ENCODE measurements around the gene ADCK2. TPM values are rescaled to one million over a fixed set of nuclear protein-coding genes. Genes with fewer than 3 reads are reported as not detected.
A peak's percentile ranks its signal among the peaks of the same experiment; 100 is the strongest.

ADCK2 gene
- polyA plus RNA-seq, 3 donors: 8.7 to 28.7 (median 18.3) TPM

- no peak overlapping the region for H3K27ac ChIP-seq (ENCODE audit: low read depth in 1 of 2, low read length in 2 of 2)
- Mint-ChIP-seq H3K36me3 (peaks cover 21 to 24% of the 10 kb centered on the region in 2 donors), H3K9me3 (peaks cover 0 to 9% (median 4%) of the 10 kb centered on the region in 7 donors), H3K27ac (peak overlapping the region in 1 of 7 donors; percentile 25), H3K4me1 (peaks cover 2% of the 10 kb centered on the region), H3K27me3 (ENCODE audit: low read depth in 3 of 3) (no peaks in the 10 kb centered on the region), H3K4me3 (no peak overlapping the region)
- H3K9me3 ChIP-seq (replicated peaks in 1 of 2; ENCODE audit: control insufficient read depth in 1 of 2, insufficient read depth in 1 of 2, low read length in 2 of 2): no peaks in the 10 kb centered on the region
- H3K4me3 ChIP-seq (replicated peaks in 1 of 3; ENCODE audit: low read depth in 2 of 3, low read length in 3 of 3): no peak overlapping the region
- TF ChIP-seq, protein P1, sequence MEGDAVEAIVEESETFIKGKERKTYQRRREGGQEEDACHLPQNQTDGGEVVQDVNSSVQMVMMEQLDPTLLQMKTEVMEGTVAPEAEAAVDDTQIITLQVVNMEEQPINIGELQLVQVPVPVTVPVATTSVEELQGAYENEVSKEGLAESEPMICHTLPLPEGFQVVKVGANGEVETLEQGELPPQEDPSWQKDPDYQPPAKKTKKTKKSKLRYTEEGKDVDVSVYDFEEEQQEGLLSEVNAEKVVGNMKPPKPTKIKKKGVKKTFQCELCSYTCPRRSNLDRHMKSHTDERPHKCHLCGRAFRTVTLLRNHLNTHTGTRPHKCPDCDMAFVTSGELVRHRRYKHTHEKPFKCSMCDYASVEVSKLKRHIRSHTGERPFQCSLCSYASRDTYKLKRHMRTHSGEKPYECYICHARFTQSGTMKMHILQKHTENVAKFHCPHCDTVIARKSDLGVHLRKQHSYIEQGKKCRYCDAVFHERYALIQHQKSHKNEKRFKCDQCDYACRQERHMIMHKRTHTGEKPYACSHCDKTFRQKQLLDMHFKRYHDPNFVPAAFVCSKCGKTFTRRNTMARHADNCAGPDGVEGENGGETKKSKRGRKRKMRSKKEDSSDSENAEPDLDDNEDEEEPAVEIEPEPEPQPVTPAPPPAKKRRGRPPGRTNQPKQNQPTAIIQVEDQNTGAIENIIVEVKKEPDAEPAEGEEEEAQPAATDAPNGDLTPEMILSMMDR (IDR thresholded peaks at IDR 0.05): no peak
- DNase-seq: no peak
- no peak overlapping the region for H3K9ac ChIP-seq (ENCODE audit: insufficient read depth, low read length, poor library complexity, severe bottlenecking)
- H4K20me1 ChIP-seq (ENCODE audit: insufficient read depth, low read length): no peaks in the 10 kb centered on the region
- no peak overlapping the region for H3K4me2 ChIP-seq (replicated peaks; ENCODE audit: extremely low read depth, low read length, poor library complexity, severe bottlenecking)
- intact Hi-C loops (cut with micrococcal nuclease): no loop called here
- no peaks in the 10 kb centered on the region for H3K27me3 ChIP-seq (ENCODE audit: control insufficient read depth in 2 of 2, insufficient read depth in 2 of 2, low read length in 2 of 2)
- no peak overlapping the region for H2AFZ ChIP-seq (ENCODE audit: insufficient read depth, low read depth, low read length, poor library complexity, severe bottlenecking)
- peaks cover 1 to 2% of the 10 kb centered on the region in 2 donors for H3K4me1 ChIP-seq (ENCODE audit: control insufficient read depth in 1 of 2, insufficient read depth in 2 of 2, low read length in 2 of 2)
- H3K36me3 ChIP-seq (replicated peaks in 1 of 2; ENCODE audit: control insufficient read depth in 1 of 2, insufficient read depth in 2 of 2, low read length in 2 of 2): peaks cover 0 to 4% of the 10 kb centered on the region in 2 donors
- WGBS (ENCODE audit: insufficient coverage): 83% methylated on average over 9 of the region's 10 CpGs
- no peaks in the 10 kb centered on the region for H3K79me2 ChIP-seq (ENCODE audit: insufficient read depth, low read length)
These were observed 41.7 kb downstream of the ADCK2 start for GRCh38 chr7:140714331-140715040.

- Histone ChIP-seq H4K20me1 (ENCODE audit: insufficient read depth, low read length) (no peaks in the 10 kb centered on the region), H3K79me2 (ENCODE audit: insufficient read depth, low read length) (no peaks in the 10 kb centered on the region), H3K4me3 (replicated peaks in 1 of 3; ENCODE audit: low read depth in 2 of 3, low read length in 3 of 3) (no peak overlapping the region), H2AFZ (ENCODE audit: insufficient read depth, low read depth, low read length, poor library complexity, severe bottlenecking) (no peak overlapping the region), H3K9me3 (replicated peaks in 1 of 2; ENCODE audit: control insufficient read depth in 1 of 2, insufficient read depth in 1 of 2, low read length in 2 of 2) (no peaks in the 10 kb centered on the region), H3K27ac (ENCODE audit: low read depth in 1 of 2, low read length in 2 of 2) (no peak overlapping the region), H3K9ac (ENCODE audit: insufficient read depth, low read length, poor library complexity, severe bottlenecking) (no peak overlapping the region), H3K4me2 (replicated peaks; ENCODE audit: extremely low read depth, low read length, poor library complexity, severe bottlenecking) (no peak overlapping the region), H3K4me1 (ENCODE audit: control insufficient read depth in 1 of 2, insufficient read depth in 2 of 2, low read length in 2 of 2) (peaks cover 9% of the 10 kb centered on the region in 2 donors), H3K27me3 (ENCODE audit: control insufficient read depth in 2 of 2, insufficient read depth in 2 of 2, low read length in 2 of 2) (no peaks in the 10 kb centered on the region), H3K36me3 (replicated peaks in 1 of 2; ENCODE audit: control insufficient read depth in 1 of 2, insufficient read depth in 2 of 2, low read length in 2 of 2) (peaks cover 0 to under 1% of the 10 kb centered on the region in 2 donors)
- peak overlapping the region in 1 of 7 donors; percentile 27 for H3K27ac Mint-ChIP-seq
- peak; percentile 29 to 57 (median 38) for DNase-seq
- intact Hi-C loops (cut with micrococcal nuclease): no loop called here
- no peaks in the 10 kb centered on the region for H3K9me3 Mint-ChIP-seq
- H3K36me3 Mint-ChIP-seq: peaks cover 6 to 15% of the 10 kb centered on the region in 2 donors
- H3K4me1 Mint-ChIP-seq: peaks cover 9% of the 10 kb centered on the region
- no peak overlapping the region for H3K4me3 Mint-ChIP-seq
- no CpG with 5 or more reads among the region's 5 CpGs for WGBS (ENCODE audit: insufficient coverage)
- H3K27me3 Mint-ChIP-seq (ENCODE audit: low read depth in 3 of 3): peaks cover 0 to 1% (median 0%) of the 10 kb centered on the region in 3 donors
- TF ChIP-seq, protein P1 (IDR thresholded peaks at IDR 0.05): no peak
These were observed 47.0 kb downstream of the ADCK2 start for GRCh38 chr7:140719721-140720120.
